ENCODE measurements around the gene DICER1. TPM values are rescaled to one million over a fixed set of nuclear protein-coding genes. Genes with fewer than 3 reads are reported as not detected.

The DICER1 gene, protein sequence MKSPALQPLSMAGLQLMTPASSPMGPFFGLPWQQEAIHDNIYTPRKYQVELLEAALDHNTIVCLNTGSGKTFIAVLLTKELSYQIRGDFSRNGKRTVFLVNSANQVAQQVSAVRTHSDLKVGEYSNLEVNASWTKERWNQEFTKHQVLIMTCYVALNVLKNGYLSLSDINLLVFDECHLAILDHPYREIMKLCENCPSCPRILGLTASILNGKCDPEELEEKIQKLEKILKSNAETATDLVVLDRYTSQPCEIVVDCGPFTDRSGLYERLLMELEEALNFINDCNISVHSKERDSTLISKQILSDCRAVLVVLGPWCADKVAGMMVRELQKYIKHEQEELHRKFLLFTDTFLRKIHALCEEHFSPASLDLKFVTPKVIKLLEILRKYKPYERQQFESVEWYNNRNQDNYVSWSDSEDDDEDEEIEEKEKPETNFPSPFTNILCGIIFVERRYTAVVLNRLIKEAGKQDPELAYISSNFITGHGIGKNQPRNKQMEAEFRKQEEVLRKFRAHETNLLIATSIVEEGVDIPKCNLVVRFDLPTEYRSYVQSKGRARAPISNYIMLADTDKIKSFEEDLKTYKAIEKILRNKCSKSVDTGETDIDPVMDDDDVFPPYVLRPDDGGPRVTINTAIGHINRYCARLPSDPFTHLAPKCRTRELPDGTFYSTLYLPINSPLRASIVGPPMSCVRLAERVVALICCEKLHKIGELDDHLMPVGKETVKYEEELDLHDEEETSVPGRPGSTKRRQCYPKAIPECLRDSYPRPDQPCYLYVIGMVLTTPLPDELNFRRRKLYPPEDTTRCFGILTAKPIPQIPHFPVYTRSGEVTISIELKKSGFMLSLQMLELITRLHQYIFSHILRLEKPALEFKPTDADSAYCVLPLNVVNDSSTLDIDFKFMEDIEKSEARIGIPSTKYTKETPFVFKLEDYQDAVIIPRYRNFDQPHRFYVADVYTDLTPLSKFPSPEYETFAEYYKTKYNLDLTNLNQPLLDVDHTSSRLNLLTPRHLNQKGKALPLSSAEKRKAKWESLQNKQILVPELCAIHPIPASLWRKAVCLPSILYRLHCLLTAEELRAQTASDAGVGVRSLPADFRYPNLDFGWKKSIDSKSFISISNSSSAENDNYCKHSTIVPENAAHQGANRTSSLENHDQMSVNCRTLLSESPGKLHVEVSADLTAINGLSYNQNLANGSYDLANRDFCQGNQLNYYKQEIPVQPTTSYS (N-terminal part only)
- 83.6 TPM for total RNA-seq (2013)
- polyA plus RNA-seq: 10 to 100 TPM; 26.5 to 38.4 (median 34.7) TPM
- 52.1 and 59.4 TPM in 2 replicates for polyA minus RNA-seq
- 132 to 293 (median 222) reads per million in 11 experiments for total RNA-seq

DNA sequence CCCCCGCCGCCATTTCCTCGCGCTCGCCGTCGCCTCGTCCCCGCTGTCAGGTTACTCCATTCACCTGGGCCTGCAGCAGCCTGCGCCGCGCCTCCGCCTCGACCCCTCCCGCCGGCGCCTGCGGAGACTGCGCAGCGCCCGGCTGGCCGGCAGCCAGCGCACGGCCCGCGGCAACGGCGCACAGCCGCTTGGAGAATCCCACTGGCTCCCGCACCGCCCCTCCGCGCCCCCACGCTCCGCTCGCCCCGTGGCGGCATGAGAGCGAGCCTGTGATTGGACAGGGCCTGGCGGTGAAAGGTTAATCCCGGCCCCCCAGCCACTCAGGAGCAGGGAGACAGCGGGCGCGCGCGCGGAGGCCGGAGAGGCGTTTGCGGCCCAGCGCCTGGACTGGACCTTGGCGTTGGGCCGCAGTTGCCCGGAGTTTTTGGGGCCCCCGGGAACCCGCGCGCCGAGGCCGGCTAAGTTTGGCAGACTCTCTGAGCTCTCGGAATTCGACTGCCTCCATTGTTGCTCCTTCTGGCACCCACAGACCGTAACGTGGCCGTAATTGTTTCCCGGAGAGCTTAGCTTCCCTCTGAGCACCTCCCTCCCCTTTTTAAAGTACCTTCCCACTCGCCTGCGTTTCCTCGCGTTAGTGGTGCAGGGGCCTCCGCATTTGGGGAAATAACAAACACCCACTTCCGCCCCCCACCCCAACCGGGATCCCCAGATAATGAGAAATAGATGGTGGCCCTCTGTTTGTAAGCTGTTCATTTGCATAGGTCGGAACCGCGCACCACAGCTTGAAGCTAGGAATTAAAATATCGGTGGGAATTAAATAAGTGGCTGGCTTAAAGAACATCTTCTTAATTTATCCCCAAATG, at the start of gene DICER1:
TSS of gene DICER1 (minus strand) at position 203 of the 863 bp plus-strand sequence. CDS start 24,071 bp downstream, outside the sequence.
- TF ChIP-seq CTCF (IDR thresholded peaks at IDR 0.05): no peak
- Mint-ChIP-seq H3K4me1 (peaks cover 55% of the 10 kb centered on the region), H3K4me3 (peak within 1 kb of the TSS; percentile 86 to 95), H3K27ac (peak within 1 kb of the TSS; percentile 95 to 98 (median 97)), H3K9me3 (no peaks in the 10 kb centered on the region), H3K27me3 (ENCODE audit: low read depth in 3 of 3) (peaks cover 0 to 3% (median 0%) of the 10 kb centered on the region in 3 donors), H3K36me3 (peaks cover 2 to 6% of the 10 kb centered on the region in 2 donors)
- peaks cover 38 to 42% of the 10 kb centered on the region in 2 donors for H3K4me1 ChIP-seq (ENCODE audit: control insufficient read depth in 1 of 2, insufficient read depth in 2 of 2, low read length in 2 of 2)
- H4K20me1 ChIP-seq (ENCODE audit: insufficient read depth, low read length): peaks cover 19% of the 10 kb centered on the region
- H3K9me3 ChIP-seq (replicated peaks in 1 of 2; ENCODE audit: control insufficient read depth in 1 of 2, insufficient read depth in 1 of 2, low read length in 2 of 2): no peaks in the 10 kb centered on the region
- H3K79me2 ChIP-seq (ENCODE audit: insufficient read depth, low read length): peaks cover 43% of the 10 kb centered on the region
- peak within 1 kb of the TSS; percentile 92 for H3K27ac ChIP-seq (ENCODE audit: low read depth in 1 of 2, low read length in 2 of 2)
- DNase-seq: peak; percentile 87 to 91 (median 91)
- intact Hi-C loops (cut with micrococcal nuclease): loop anchor here in 1 of 2 donors (2.0 to 10.0 kb wide), 2 partner anchors 15 to 357 kb away; partner anchors contain the start of gene SYNE3
- peak within 1 kb of the TSS; percentile 61 to 86 (median 82) for H3K4me3 ChIP-seq (replicated peaks in 1 of 3; ENCODE audit: low read depth in 2 of 3, low read length in 3 of 3)
- peak within 1 kb of the TSS; percentile 91 for H3K4me2 ChIP-seq (replicated peaks; ENCODE audit: extremely low read depth, low read length, poor library complexity, severe bottlenecking)
- H2AFZ ChIP-seq (ENCODE audit: insufficient read depth, low read depth, low read length, poor library complexity, severe bottlenecking): peak within 1 kb of the TSS; percentile 87
- no peaks in the 10 kb centered on the region for H3K36me3 ChIP-seq (replicated peaks in 1 of 2; ENCODE audit: control insufficient read depth in 1 of 2, insufficient read depth in 2 of 2, low read length in 2 of 2)
- no peaks in the 10 kb centered on the region for H3K27me3 ChIP-seq (ENCODE audit: control insufficient read depth in 2 of 2, insufficient read depth in 2 of 2, low read length in 2 of 2)
- peak within 1 kb of the TSS; percentile 93 for H3K9ac ChIP-seq (ENCODE audit: insufficient read depth, low read length, poor library complexity, severe bottlenecking)
- WGBS (ENCODE audit: insufficient coverage): under 1% methylated on average over 66 of the region's 77 CpGs

All from CD14-positive monocyte (primary cell).